GM23338 (cell line): ENCODE results near the gene MAPK6. TPM values are rescaled to one million over a fixed set of nuclear protein-coding genes. Genes with fewer than 3 reads are reported as not detected.

Source experiments
- ATAC-seq: fragments of 200-7000 bp; cut with Tn5 transposase; 3 replicates; pipeline ENCODE4 v1.9.1; 2020
- DNase-seq: peaks from one replicate; pipeline ENCODE4 v3.0.0-alpha.2; 2015; ENCODE audit warnings: low spot score
- H2AFZ ChIP-seq: fragments of 200-600 bp; sonication (generic); 2 replicates; pipeline ENCODE4 v1.8.0; 2016; ENCODE audit warnings: antibody characterized with exemption, mild to moderate bottlenecking, moderate library complexity
- H3F3A ChIP-seq: fragments of 200-600 bp; sonication (generic); replicated peaks from 2 replicates; pipeline ENCODE4 v1.8.0; 2017; ENCODE audit warnings: antibody characterized with exemption, mixed run types, low read depth
- H3K27ac ChIP-seq: fragments of 200-600 bp; sonication (generic); 2 replicates; pipeline ENCODE4 v1.6.1; 2016; ENCODE audit warnings: low read depth
- H3K27me3 ChIP-seq: fragments of 200-600 bp; sonication (generic); 2 replicates; pipeline ENCODE4 v1.8.0; 2016; ENCODE audit warnings: mild to moderate bottlenecking, mixed run types, moderate library complexity; ENCODE audit not compliant: insufficient read depth
- H3K36me3 ChIP-seq: fragments of 200-600 bp; sonication (generic); 2 replicates; pipeline ENCODE4 v1.8.0; 2016; ENCODE audit warnings: mild to moderate bottlenecking; ENCODE audit not compliant: insufficient read depth
- H3K4me1 ChIP-seq: fragments of 200-600 bp; sonication (generic); 2 replicates; pipeline ENCODE4 v1.8.0; 2016; ENCODE audit warnings: mild to moderate bottlenecking, moderate library complexity; ENCODE audit not compliant: insufficient read depth
- H3K4me2 ChIP-seq: fragments of 200-600 bp; sonication (generic); 2 replicates; pipeline ENCODE4 v1.7.1; 2017; ENCODE audit warnings: mixed run types
- H3K4me3 ChIP-seq: fragments of 200-600 bp; sonication (generic); 2 replicates; pipeline ENCODE4 v1.6.1; 2016; ENCODE audit warnings: mixed run types
- H3K79me2 ChIP-seq: fragments of 200-600 bp; sonication (generic); replicated peaks from 2 replicates; pipeline ENCODE4 v1.8.0; 2017; ENCODE audit warnings: mild to moderate bottlenecking; ENCODE audit not compliant: insufficient read depth
- H3K9me2 ChIP-seq: fragments of 200-600 bp; sonication (generic); 2 replicates; pipeline ENCODE4 v1.8.0; 2017; ENCODE audit not compliant: insufficient read depth
- H4K20me1 ChIP-seq: fragments of 200-600 bp; sonication (generic); replicated peaks from 2 replicates; pipeline ENCODE4 v1.8.0; 2017; ENCODE audit warnings: mild to moderate bottlenecking; ENCODE audit not compliant: insufficient read depth
- H3K27ac Mint-ChIP-seq: 2 replicates; pipeline ENCODE4 v1.8.0; 2020; ENCODE audit warnings: inconsistent platforms, mild to moderate bottlenecking, moderate library complexity, mixed read lengths
- H3K27me3 Mint-ChIP-seq: 3 replicates; pipeline ENCODE4 v1.8.0; 2022; ENCODE audit warnings: low read depth, mild to moderate bottlenecking, moderate library complexity, mixed read lengths, inconsistent platforms; ENCODE audit not compliant: insufficient read depth, poor library complexity
- H3K36me3 Mint-ChIP-seq: 3 replicates; pipeline ENCODE4 v1.8.0; 2021; ENCODE audit warnings: low read depth, mild to moderate bottlenecking, inconsistent platforms, moderate library complexity, mixed read lengths
- H3K4me1 Mint-ChIP-seq: 3 replicates; pipeline ENCODE4 v1.8.0; 2020; ENCODE audit warnings: mild to moderate bottlenecking, inconsistent platforms, mixed read lengths
- H3K4me3 Mint-ChIP-seq: 3 replicates; pipeline ENCODE4 v1.8.0; 2021; ENCODE audit warnings: moderate library complexity, mild to moderate bottlenecking, inconsistent platforms, mixed read lengths
- H3K9me3 Mint-ChIP-seq: 3 replicates; pipeline ENCODE4 v1.8.0; 2020; ENCODE audit warnings: moderate library complexity, mild to moderate bottlenecking, inconsistent platforms, mixed read lengths
- ETS1 ChIP-seq: IDR thresholded peaks from 2 replicates; pipeline ENCODE4 v1.6.1; 2016; ENCODE audit warnings: antibody characterized with exemption
- EZH2 ChIP-seq: fragments of 200-600 bp; sonication (generic); IDR thresholded peaks from one replicate; pipeline ENCODE4 v1.8.0; 2017; ENCODE audit warnings: antibody characterized with exemption, mild to moderate bottlenecking, low read depth; ENCODE audit not compliant: unreplicated experiment
- JUNB ChIP-seq: IDR thresholded peaks from one replicate; pipeline ENCODE4 v1.6.1; 2016; ENCODE audit warnings: antibody characterized with exemption; ENCODE audit not compliant: unreplicated experiment
- NANOG ChIP-seq: IDR thresholded peaks from 2 replicates; pipeline ENCODE4 v1.6.1; 2016; ENCODE audit warnings: antibody characterized with exemption, borderline replicate concordance
- REST ChIP-seq: IDR thresholded peaks from one replicate; pipeline ENCODE4 v1.6.1; 2018; ENCODE audit warnings: antibody characterized with exemption; ENCODE audit not compliant: unreplicated experiment
- ZNF331 ChIP-seq: fragments of 250-450 bp; sonication (Bioruptor Pico); IDR thresholded peaks from 2 replicates; pipeline ENCODE4 v1.5.0; 2020; ENCODE audit warnings: low read depth, mild to moderate bottlenecking, moderate library complexity
- ZNF462 ChIP-seq: fragments of 250-450 bp; sonication (Bioruptor Pico); IDR thresholded peaks from 2 replicates; pipeline ENCODE4 v1.5.0; 2020; ENCODE audit warnings: mild to moderate bottlenecking, moderate library complexity
- polyA plus RNA-seq: library from polyadenylated mRNA; unstranded; fragments of >200 nt; fragmentation: Nextera tagmentation; extraction: Ambion mirVana; gene quantifications from 2 replicates; pipeline ENCODE4 v1.2.1, GENCODE V29; 2016
- total RNA-seq: library from RNA; depleted of rRNA; stranded (reverse); fragments of >200 nt; shearing (Covaris generic); gene quantifications from 2 replicates; pipeline ENCODE4 v1.2.3, GENCODE V29; 2014

The MAPK6 gene
- total and polyA plus RNA-seq, 2 experiments from 2014 or later, result 40.9 to 92.3 TPM

- no peaks in the 10 kb centered on the region for H3K9me3 Mint-ChIP-seq
- Histone ChIP-seq H3K36me3 (peaks cover 39% of the 10 kb centered on the region), H3K27me3 (no peaks in the 10 kb centered on the region), H3K4me2 (no peak overlapping the region), H3K79me2 (peaks cover 22% of the 10 kb centered on the region), H3K9me2 (no peaks in the 10 kb centered on the region), H4K20me1 (peaks cover 11% of the 10 kb centered on the region), H3K27ac (no peak overlapping the region), H3F3A (peaks cover 4% of the 10 kb centered on the region; the same call in 1 of the 2 replicates), H3K4me3 (no peak overlapping the region), H2AFZ (no peak overlapping the region), H3K4me1 (no peaks in the 10 kb centered on the region)
- H3K27me3 Mint-ChIP-seq, result peaks cover 3% of the 10 kb centered on the region
- no peak overlapping the region for H3K27ac Mint-ChIP-seq
- ATAC-seq (no peak), DNase-seq (no peak)
- no peaks in the 10 kb centered on the region for H3K4me1 Mint-ChIP-seq
- peaks cover 55% of the 10 kb centered on the region; the same call in 2 of the 3 replicates for H3K36me3 Mint-ChIP-seq
- TF ChIP-seq NANOG (no peak), ETS1 (no peak), EZH2 (no peak), REST (no peak), ZNF331 (CRISPR knock-in tag) (no peak), JUNB (no peak)
- no peak overlapping the region for H3K4me3 Mint-ChIP-seq
Observed at GRCh38 chr15:52056496-52056895, 37.5 kb downstream of the MAPK6 start.

GRCh38 chr15:52057996-52058395 is 39.0 kb downstream of the MAPK6 start:
- Histone ChIP-seq H3F3A (peaks cover 4% of the 10 kb centered on the region; the same call in 1 of the 2 replicates), H3K4me1 (no peaks in the 10 kb centered on the region), H3K36me3 (peaks cover 37% of the 10 kb centered on the region), H4K20me1 (peaks cover 7% of the 10 kb centered on the region; the same call in 1 of the 2 replicates), H3K27me3 (no peaks in the 10 kb centered on the region), H3K4me3 (no peak overlapping the region), H3K27ac (no peak overlapping the region), H3K4me2 (no peak overlapping the region), H3K79me2 (peaks cover 19% of the 10 kb centered on the region), H2AFZ (no peak overlapping the region), H3K9me2 (no peaks in the 10 kb centered on the region)
- Mint-ChIP-seq H3K9me3 (no peaks in the 10 kb centered on the region), H3K27ac (no peak overlapping the region), H3K27me3 (peaks cover 3% of the 10 kb centered on the region), H3K4me3 (no peak overlapping the region), H3K4me1 (no peaks in the 10 kb centered on the region), H3K36me3 (peaks cover 44% of the 10 kb centered on the region)
- DNase-seq (no peak), ATAC-seq (no peak)
- TF ChIP-seq REST (no peak), EZH2 (no peak), ZNF462 (CRISPR knock-in tag) (no peak)
